OCI-LY1 (cell line): ENCODE measurements around the gene FTCDNL1.

Experiments
- CTCF ChIP-seq: fragments of 200-600 bp; sonication (generic), shearing (Covaris generic); IDR thresholded peaks from 2 replicates; pipeline ENCODE4 v1.5.1; 2017; ENCODE audit warnings: mild to moderate bottlenecking, antibody characterized with exemption, low read length, moderate library complexity, mixed read lengths
- EZH2 ChIP-seq: fragments of 200-600 bp; sonication (generic), shearing (Covaris generic); IDR thresholded peaks from 2 replicates; pipeline ENCODE4 v1.8.0; 2017; ENCODE audit warnings: borderline replicate concordance, mixed run types, mild to moderate bottlenecking, antibody characterized with exemption, low read length, moderate library complexity, mixed read lengths

DNA sequence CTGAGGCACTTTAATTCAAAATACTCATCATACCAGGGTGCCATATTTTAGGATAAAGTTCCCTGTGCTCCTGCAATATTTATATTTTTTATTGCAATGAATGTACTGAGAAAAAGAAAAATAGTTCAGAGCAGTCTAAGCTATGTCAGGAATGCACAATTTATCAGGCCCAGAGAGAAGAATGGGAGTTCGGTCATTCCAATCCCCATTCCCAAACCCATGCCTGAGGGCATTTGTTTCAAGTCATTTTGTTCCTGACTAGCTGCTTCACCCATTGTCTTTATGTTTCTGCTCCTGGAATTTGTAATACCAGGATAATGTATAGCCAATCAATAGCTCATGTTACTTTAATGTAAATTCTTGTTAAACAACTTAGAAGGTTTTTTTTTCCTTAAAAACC, 24.4 kb upstream of the FTCDNL1 start:
- TF ChIP-seq CTCF (no peak), EZH2 (no peak)
